HG03159 (cell line): Measurements from ENCODE around the gene LHX3.
"Not testable (repeated sequence)": the region's sequence is repeated elsewhere in the genome, so short reads cannot be mapped to it uniquely, and the experiment has no call there.

Source experiments
- ATAC-seq: cut with Tn5 transposase; IDR thresholded peaks from one replicate; pipeline ENCODE4 v1.9.1; 2021; ENCODE audit warnings: mild to moderate bottlenecking, moderate library complexity; ENCODE audit not compliant: unreplicated experiment

The LHX3 gene

GRCh38 chr9:136157477-136158265, 47.3 kb downstream of the LHX3 start:
- ATAC-seq: no peak

- ATAC-seq: no peak
Measured at GRCh38 chr9:136156209-136157120, 48.5 kb downstream of the LHX3 start.

- no peak for ATAC-seq
Measured at GRCh38 chr9:136155576-136155975, 49.4 kb downstream of the LHX3 start.

GRCh38 chr9:136154943-136155342, 50.0 kb downstream of the LHX3 start:
- ATAC-seq: no peak

- no peak for ATAC-seq
Measured at GRCh38 chr9:136153381-136154065, 51.4 kb downstream of the LHX3 start.

- ATAC-seq: no peak
Measured at GRCh38 chr9:136152931-136153330, 52.0 kb downstream of the LHX3 start.

- ATAC-seq: no peak
Measured at GRCh38 chr9:136152543-136152866, 52.4 kb downstream of the LHX3 start.

GRCh38 chr9:136151848-136152542, 52.9 kb downstream of the LHX3 start:
- ATAC-seq: no peak

GRCh38 chr9:136151214-136151804, 53.6 kb downstream of the LHX3 start:
- ATAC-seq: no peak

GRCh38 chr9:136150664-136151213, 54.2 kb downstream of the LHX3 start:
- not testable (repeated sequence) for ATAC-seq

GRCh38 chr9:136149853-136150252, 55.1 kb downstream of the LHX3 start:
- ATAC-seq: no peak

GRCh38 chr9:136149337-136149736, 55.6 kb downstream of the LHX3 start:
- no peak for ATAC-seq

GRCh38 chr9:136148766-136149165, 56.2 kb downstream of the LHX3 start:
- no peak for ATAC-seq

- no peak for ATAC-seq
Measured at GRCh38 chr9:136147890-136148714, 56.8 kb downstream of the LHX3 start.

- ATAC-seq: no peak
Measured at GRCh38 chr9:136147038-136147889, 57.7 kb downstream of the LHX3 start.
